ELR (cell line): ENCODE data around the gene P2RX3.
A peak's percentile ranks its signal among the peaks of the same experiment; 100 is the strongest.

Source experiments
- DNase-seq: peaks from one replicate; pipeline ENCODE4 v3.0.0-alpha.2; 2015; ENCODE audit warnings: low read depth

The P2RX3 gene

GRCh38 chr11:57310091-57310490 lies 28.1 kb upstream of the P2RX3 start:
- DNase-seq = no peak

GRCh38 chr11:57310630-57311086 lies 27.5 kb upstream of the P2RX3 start:
- DNase-seq = no peak

DNA sequence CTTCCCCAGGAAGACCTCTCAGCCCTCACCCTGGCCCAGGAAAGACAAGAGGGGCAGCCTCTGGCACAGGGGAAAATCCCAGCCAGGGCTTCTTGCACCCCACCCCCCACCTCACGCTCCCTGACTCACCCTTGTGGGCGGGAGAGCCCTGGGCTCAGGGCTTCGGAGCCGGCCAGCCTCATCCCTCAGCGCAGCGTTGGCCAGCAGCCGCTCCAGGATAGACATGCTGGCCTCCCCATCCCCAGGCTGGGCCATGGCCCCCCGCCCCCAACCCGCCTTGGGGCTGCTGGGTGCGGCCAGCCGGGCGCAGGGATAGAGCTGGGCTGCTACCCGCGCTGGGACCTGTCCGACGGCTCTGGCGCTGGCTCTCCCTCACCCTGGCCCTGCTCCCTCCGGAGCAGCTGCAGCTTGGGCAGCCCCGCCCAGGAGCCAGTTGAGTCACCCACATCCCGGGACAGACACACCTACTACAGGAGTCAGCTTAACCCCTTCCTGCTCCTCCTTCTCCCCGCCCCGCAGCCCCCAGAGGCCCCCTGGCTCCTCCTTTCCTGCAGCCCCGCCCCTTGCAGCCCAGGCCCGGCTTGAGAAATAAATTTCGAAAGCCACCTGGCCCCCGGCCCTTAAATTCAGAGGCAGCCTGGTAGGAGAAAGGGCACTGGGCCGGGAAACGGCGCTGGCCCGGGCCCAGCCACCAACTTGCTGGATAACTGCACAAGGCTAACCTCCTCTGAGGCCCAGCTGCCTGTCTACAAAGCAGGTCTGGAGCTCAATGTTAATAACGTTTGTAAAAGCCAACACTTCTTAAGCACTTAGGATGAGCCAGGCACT lies 26.8 kb upstream of the P2RX3 start:
- peak; percentile 96 for DNase-seq

DNA sequence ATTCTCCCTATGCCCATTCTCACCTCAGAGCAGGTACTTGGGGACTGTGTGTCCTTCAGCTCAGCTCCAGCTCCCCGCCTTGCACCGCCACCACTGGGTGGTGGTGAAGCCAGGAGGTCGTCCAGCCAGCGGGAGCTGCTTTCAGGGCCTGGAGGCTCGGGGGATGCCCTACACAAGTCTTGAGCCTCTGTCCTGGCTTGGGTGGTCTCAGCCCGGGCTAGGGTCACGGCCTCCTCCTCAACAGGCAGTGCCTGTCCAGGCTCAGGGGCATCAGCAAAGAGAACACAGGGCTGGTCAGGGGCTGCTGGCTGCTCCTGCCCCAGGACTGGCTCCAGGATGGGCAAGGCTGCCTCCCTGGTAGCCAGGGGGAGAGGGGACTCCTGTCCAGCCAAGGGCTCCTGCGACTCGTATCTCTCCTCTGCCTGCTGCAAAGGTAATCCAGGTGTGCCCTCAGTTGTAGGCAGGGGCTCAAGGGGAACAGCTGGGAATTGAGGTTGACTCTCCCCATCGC lies 25.6 kb upstream of the P2RX3 start:
- DNase-seq = no peak

DNA sequence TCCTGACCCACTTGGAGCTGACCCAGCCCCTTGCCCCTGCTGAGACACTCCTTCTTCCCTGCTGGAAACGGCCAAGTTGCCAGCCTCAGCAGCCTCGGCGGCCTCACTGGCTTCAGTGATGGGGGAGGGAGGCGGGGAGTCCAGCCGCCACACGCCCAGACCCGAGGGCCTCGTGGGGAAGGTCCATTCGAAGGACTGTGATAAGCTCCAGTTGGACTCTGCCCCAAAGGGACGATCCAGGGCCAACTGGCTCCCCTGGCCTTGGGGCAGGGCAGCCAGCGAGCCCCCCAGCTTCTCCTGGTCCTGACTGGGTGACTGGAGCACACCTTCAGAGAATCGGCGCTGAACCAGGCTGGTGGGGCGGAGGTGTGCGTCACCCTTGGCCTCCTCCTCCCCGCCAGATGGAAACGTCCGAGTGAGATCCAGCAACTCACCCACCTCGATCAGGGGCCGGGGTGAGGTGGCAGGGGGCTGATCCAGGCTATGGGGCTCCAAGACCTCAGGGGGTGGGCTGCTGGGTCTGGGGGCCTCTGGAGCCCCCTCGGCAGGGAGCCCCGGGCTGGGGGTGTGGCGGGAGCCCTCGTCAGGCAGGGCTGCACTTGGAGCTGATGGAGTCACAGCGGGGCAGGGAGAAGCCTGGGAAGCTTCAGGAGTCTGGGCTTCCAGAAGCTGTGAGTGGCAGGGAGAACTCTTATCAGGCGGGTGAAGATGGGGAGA lies 24.9 kb upstream of the P2RX3 start:
- DNase-seq = no peak

DNA sequence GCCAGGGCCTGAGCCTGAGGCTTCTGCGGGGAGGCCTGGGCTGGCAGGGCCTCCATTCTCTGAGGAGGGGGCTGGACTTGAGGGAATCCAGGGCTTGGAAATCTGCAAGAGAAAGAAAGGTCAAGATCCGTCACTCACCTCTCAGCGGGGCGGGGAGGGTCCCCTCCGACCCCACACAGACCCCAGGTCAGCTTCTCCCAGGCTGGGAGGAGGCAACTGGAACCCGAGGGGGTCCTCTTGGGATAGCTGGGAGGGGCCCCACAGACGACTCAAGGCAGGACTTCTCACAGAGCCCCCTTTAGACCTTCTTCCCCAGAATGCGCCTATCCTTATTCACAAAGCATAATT lies 24.4 kb upstream of the P2RX3 start:
- DNase-seq = no peak

GRCh38 chr11:57314221-57314973 lies 23.8 kb upstream of the P2RX3 start:
- DNase-seq = no peak

GRCh38 chr11:57315491-57315890 lies 22.7 kb upstream of the P2RX3 start:
- DNase-seq = no peak

GRCh38 chr11:57316017-57316416 lies 22.1 kb upstream of the P2RX3 start:
- no peak for DNase-seq

- DNase-seq = no peak
These were observed 20.0 kb upstream of the P2RX3 start for GRCh38 chr11:57318178-57318577.

DNA sequence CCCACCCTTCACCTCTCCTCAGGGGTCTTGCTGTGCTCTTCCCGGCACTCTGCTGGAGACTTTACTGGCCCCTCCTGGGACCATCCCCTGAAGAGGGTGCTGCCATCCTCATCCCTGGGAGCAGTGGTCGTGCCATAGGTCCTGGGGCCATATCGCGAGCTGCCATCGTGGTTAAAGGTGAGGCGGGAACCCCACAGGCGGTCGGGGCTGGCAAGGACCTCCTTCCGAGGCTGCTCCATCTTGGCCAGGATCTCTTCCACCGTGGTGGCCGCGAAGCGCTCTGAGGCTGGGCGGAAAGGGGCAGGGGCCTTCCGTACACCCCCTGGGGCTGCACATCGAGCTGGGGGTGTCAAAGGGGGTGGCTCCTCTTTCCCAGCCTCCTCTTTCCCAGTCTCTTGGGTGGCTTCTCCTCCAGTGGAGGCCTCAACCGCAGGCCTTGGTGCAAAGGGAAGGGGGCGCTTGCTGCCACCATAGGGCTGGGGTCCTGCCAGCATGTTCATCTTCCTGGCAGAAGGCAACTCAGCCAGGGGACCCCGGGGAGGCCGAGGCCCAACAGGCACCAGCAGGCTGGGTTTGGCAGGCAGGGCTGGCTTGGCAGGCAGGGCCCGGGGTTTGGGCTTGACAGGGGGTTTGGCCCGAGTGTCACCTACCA lies 18.0 kb upstream of the P2RX3 start:
- DNase-seq = no peak

- DNase-seq = no peak
These were observed 17.3 kb upstream of the P2RX3 start for GRCh38 chr11:57320719-57321387.

DNA sequence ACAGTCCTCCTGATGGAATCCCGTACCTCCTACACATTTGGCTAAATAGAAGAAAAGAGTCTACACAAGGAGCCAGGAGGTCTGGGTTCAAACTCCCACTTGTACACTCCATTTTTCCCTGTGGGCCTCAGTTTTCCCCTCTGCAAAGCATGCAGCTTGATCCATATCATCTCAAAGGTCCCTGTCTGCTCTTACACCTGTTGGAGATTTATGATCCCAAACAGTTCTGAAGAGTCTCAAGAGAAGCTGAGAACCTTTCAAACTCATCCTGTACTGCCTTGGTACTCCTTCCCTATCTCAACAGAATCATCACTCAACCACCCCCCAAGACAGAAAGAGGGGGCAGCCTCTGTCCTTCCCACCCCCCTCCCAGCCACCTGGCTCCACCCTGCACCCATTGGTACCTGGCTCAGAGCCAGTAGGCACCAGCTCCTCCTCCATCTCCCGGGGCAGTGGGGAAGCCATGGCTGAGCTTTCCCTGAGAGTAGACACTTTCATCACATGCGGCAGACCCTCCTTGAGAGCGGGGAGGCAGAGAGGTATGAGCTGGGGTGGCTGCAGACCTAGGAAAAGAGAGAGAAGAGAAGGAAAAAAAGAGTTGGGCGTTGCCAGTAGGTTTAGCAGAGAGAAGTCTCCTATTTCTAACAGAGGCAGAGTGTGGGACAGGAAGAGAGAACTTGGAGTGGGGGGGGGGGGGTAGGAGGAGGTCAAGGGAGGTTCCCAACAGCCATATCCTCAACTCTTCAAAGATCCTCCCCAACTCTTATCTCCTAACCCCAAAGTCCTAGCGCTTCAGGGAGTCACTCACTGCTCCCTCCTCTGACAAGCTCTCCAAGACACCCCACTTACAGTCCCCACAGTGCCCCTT lies 16.5 kb upstream of the P2RX3 start:
- DNase-seq = peak; percentile 19

DNA sequence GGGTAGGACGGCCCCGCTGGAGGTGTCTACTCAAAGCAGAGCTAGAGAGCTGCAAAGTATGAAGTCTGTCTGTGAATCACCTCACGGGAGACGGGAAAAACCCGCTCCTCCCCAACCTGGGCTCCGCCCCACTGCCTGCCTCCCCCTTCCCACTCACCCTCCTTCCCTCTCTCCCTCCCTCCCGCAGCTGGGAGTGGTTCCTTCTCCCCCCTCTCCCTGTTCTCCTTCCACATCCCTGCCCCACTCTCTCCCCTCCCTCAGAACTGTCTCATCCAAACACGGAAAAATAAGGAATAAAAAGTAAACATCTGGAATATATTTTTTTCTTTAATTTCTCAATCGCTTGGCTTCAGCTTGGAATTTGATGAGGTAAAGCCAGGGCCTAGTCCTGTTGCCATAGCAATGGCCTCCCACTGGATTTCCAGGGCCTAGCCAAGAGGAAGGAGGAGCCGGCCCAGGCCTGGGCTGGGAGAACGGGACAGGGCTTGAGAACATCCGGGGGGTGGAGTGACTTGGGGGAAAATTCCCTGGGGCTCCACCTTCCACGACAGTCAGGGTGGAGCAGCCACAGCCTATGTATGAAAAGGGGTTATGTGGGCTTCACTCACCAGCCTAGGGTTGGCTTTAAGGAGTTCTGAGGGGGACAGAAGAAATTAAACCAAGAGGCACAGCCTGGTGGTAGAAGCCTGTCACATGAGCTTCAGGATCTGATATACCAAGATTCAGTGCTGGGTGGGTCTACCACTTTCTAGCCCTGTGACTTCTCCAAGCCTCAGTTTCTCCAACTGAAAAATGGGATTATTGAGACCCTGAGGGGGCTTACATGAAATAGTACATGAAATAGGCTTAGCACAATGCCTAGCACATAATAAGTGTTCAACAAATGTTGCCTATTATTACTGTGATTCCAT lies 15.6 kb upstream of the P2RX3 start:
- DNase-seq = peak; percentile 97

DNA sequence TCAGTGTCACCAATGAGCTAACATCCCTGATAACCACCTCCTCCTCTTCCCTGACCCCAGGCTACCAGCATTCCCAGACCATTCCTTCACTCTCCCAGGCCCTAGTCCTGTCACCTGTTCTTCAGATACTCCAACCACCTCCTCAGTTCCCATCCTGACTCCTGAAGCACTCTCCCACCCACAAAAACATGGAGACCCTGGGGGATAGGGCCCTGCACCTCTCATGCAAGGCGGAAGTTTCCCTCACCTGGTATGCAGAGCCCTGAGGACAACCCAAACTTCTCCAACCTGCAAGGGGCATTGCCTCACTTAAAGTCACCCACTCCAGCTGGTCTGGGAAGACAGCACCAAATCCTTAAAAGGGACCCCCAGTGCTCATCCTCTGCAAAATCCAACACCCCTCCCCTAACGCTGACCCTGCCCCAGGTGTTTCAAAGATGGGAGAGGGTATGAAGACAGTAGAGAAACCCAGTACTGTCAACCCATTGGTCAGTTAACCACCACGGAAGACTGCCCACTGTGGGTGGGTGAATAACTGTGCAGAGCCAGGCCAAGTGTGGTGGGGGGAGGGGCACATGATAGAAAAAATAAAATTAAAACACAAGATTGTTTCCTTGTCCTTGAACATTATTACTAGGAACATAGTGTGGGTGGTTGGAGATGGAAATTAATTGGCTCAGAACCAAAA lies 14.8 kb upstream of the P2RX3 start:
- peak; percentile 42 for DNase-seq

DNA sequence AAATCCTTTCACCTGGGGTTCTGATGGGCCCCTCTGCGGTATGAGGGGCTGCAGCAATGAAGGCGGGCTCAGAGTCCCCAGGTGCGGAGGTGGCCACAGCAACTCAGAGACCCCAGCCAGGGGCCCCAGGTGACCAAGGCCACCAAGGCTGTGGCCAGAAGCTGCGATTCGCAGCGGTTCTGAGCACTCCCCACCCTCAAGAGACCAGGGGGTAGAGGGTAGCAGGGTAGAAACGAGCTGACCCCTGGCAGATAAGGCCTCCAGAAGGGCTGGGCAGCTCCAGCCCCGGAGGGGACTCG lies 14.3 kb upstream of the P2RX3 start:
- no peak for DNase-seq

DNA sequence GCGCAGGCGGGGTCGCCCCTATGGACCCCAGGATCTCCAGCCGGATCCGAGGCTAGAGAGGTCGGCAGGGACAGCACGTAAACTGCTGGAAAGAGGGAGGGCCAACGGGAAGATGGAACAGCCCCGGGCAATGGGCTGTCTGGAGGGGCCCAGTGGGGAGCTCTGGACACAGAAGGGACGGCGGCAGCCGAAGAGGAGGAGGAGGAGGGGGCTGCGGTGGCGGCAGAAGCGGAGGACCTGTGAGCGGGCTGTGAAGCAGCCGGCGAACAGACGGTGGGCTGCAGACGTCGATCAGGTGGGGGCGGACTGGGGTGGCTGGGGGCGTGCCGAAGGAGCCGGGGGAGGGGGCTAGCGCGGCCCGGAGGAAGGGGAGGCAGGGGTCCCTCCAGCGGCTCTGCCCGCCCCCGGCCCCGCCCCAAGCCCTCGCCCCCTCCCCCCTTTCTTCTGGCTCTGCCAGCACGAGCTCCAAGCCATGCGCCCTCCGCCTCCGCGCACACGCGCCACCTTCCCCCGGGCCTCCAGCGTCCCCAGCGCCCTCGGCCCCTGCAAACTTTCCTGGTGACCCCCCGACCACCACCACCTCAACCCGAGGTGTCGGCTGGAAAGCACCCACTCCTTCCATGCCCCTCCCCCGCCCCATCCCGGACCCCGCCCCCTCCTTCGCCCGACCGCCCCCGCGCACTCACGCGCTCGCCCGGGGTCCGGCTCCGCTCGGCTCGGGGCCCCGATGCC lies 13.8 kb upstream of the P2RX3 start:
- DNase-seq = peak; percentile 54
